NB4 (cell line): ENCODE results near the gene GPR139.

Source experiments
- MYC ChIP-seq: IDR thresholded peaks from 2 replicates; pipeline ENCODE4 v1.6.1; 2011; ENCODE audit warnings: low read depth, low read length
- POLR2A ChIP-seq: IDR thresholded peaks from 2 replicates; pipeline ENCODE4 v1.6.1; 2011; ENCODE audit warnings: mild to moderate bottlenecking; ENCODE audit not compliant: insufficient read length; ENCODE audit errors: extremely low read depth
- TF ChIP-seq, protein P1 (sequence below): IDR thresholded peaks from one replicate; pipeline ENCODE4 v1.5.1; 2012; ENCODE audit warnings: low read depth, low read length
- TF ChIP-seq, protein P2 (sequence below): IDR thresholded peaks from 2 replicates; pipeline ENCODE4 v1.6.1; 2011; ENCODE audit warnings: low read depth, low read length

DNA sequence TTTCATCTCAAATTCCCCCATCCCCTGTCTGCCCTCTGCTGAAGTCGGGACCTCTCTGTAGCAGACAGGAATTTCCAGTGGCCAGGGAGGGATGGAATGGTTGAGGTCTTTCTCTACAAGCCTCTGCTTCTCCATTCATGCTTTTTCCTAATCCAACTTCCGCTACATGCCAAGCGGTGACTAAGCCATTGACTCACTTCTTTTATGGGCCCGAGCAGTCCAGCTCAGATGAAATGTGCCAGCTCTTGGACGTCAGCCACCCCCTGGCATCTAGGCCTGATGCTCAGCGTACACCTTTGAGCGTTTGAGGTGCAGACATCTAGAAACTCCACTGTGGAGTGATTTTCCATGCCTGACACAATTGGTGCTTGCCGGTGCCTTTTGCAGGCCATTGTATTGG, 40.7 kb upstream of the GPR139 start:
- TF ChIP-seq POLR2A (no peak), MYC (no peak)
- TF ChIP-seq, protein P1, sequence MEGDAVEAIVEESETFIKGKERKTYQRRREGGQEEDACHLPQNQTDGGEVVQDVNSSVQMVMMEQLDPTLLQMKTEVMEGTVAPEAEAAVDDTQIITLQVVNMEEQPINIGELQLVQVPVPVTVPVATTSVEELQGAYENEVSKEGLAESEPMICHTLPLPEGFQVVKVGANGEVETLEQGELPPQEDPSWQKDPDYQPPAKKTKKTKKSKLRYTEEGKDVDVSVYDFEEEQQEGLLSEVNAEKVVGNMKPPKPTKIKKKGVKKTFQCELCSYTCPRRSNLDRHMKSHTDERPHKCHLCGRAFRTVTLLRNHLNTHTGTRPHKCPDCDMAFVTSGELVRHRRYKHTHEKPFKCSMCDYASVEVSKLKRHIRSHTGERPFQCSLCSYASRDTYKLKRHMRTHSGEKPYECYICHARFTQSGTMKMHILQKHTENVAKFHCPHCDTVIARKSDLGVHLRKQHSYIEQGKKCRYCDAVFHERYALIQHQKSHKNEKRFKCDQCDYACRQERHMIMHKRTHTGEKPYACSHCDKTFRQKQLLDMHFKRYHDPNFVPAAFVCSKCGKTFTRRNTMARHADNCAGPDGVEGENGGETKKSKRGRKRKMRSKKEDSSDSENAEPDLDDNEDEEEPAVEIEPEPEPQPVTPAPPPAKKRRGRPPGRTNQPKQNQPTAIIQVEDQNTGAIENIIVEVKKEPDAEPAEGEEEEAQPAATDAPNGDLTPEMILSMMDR: no peak
- TF ChIP-seq, protein P2, sequence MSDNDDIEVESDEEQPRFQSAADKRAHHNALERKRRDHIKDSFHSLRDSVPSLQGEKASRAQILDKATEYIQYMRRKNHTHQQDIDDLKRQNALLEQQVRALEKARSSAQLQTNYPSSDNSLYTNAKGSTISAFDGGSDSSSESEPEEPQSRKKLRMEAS: no peak
